Activated CD4-positive, alpha-beta T cell treated with anti-CD3 and anti-CD28 coated beads for 36 hours (primary cell): ENCODE data around the gene EEF2. TPM values are rescaled to one million over a fixed set of nuclear protein-coding genes. Genes with fewer than 3 reads are reported as not detected.

ENCODE experiments used
- ATAC-seq: fragments of 200-7000 bp; cut with Tn5 transposase; one replicate; pipeline ENCODE4 v1.10.0; 2021; ENCODE audit warnings: mild to moderate bottlenecking, moderate library complexity
- CTCF ChIA-PET: fragments of 350-600 bp; sonication (Branson Sonifier 250); formaldehyde crosslinking; loops from one replicate; lab custom pipeline; 2021; ENCODE audit warnings: antibody characterized with exemption; lab: Charles Lee
- POLR2A ChIA-PET: fragments of 350-600 bp; sonication (Branson Sonifier 250); formaldehyde crosslinking; loops from one replicate; lab custom pipeline; 2021; ENCODE audit warnings: antibody characterized with exemption, inconsistent platforms; lab: Charles Lee
- DNase-seq: peaks from one replicate; pipeline ENCODE4 v3.0.0-alpha.2; 2020
- H3K27ac Mint-ChIP-seq: one replicate; pipeline ENCODE4 v1.8.0; 2021; ENCODE audit warnings: mixed read lengths
- H3K27me3 Mint-ChIP-seq: one replicate; pipeline ENCODE4 v1.8.0; 2021; ENCODE audit warnings: mixed read lengths
- H3K36me3 Mint-ChIP-seq: one replicate; pipeline ENCODE4 v1.8.0; 2021; ENCODE audit warnings: low read depth, mixed read lengths
- H3K4me1 Mint-ChIP-seq: one replicate; pipeline ENCODE4 v1.8.0; 2021; ENCODE audit warnings: mixed read lengths
- H3K4me3 Mint-ChIP-seq: one replicate; pipeline ENCODE4 v1.8.0; 2021; ENCODE audit warnings: mild to moderate bottlenecking, moderate library complexity, mixed read lengths
- H3K9me3 Mint-ChIP-seq: one replicate; pipeline ENCODE4 v1.8.0; 2021; ENCODE audit warnings: low read depth, mixed read lengths
- intact Hi-C, 2 experiments: fragments of 100-400 bp; cut with DNase I in 1 of 2; cut with micrococcal nuclease in 1 of 2; formaldehyde crosslinking; loops; one replicate each; pipeline versions ENCODE4 v1.14.2 to v1.15.1; 2022 to 2024; cut with DNase I, micrococcal nuclease
- total RNA-seq, 2 experiments: library from RNA; stranded (reverse); gene quantifications; one replicate each; pipeline ENCODE4 v1.2.3, GENCODE V29; 2021

The EEF2 gene
- total RNA-seq, result 1,000 to 10,000 TPM; 3,116 to 3,255 TPM

GRCh38 chr19:3984908-3985642 is at the start of gene EEF2:
Gene EEF2 (minus strand): TSS chr19:3985463. CDS start chr19:3985380, 83 bp downstream.
- peak within 1 kb of the TSS; percentile 87 for H3K4me3 Mint-ChIP-seq
- intact Hi-C loops, result loop anchor here (1.0 to 10.0 kb wide), 14 partner anchors 14 to 1700 kb away; partner anchors contain the start of genes ZBTB7A (in 2 of the 2), ANKRD24 (in 1 of the 2), APBA3 (in 1 of the 2) and CACTIN (in 1 of the 2)
- H3K4me1 Mint-ChIP-seq, result peaks cover 52% of the 10 kb centered on the region
- H3K27ac Mint-ChIP-seq, result peak within 1 kb of the TSS; percentile 94
- ChIA-PET POLR2A (interaction anchor here (0.6 to 2.8 kb wide), 9 partner anchors 9 to 490 kb away, joined by 3 to 30 read pairs (median 3); partner anchors contain the start of genes DAPK3 and PIAS4), CTCF (interaction anchor here (0.6 to 1.7 kb wide), 10 partner anchors 14 to 360 kb away, joined by 3 to 11 read pairs (median 5); partner anchors contain the start of gene DAPK3)
- peak; percentile 94 for DNase-seq
- H3K27me3 Mint-ChIP-seq, result no peaks in the 10 kb centered on the region
- H3K36me3 Mint-ChIP-seq, result peaks cover 50% of the 10 kb centered on the region
- no peaks in the 10 kb centered on the region for H3K9me3 Mint-ChIP-seq
- ATAC-seq, result peak; percentile 45

- no peak for ATAC-seq
- CTCF ChIA-PET, result interaction anchor here (0.5 kb wide), 1 partner anchor 42 kb away, joined by 4 read pairs; no protein-coding TSS in a partner anchor
- Mint-ChIP-seq H3K27me3 (no peaks in the 10 kb centered on the region), H3K36me3 (peaks cover 4% of the 10 kb centered on the region), H3K4me3 (no peak overlapping the region), H3K9me3 (no peaks in the 10 kb centered on the region), H3K4me1 (no peaks in the 10 kb centered on the region), H3K27ac (no peak overlapping the region)
- POLR2A ChIA-PET, result no interaction called here
- intact Hi-C loops, result no loop called here
- DNase-seq, result no peak
Observed at GRCh38 chr19:4034048-4035017, 49.1 kb upstream of the EEF2 start.

- ATAC-seq (no peak), DNase-seq (no peak)
- intact Hi-C loops, result no loop called here
- Mint-ChIP-seq H3K36me3 (peaks cover 4% of the 10 kb centered on the region), H3K27ac (no peak overlapping the region), H3K4me3 (no peak overlapping the region), H3K27me3 (no peaks in the 10 kb centered on the region), H3K4me1 (no peaks in the 10 kb centered on the region), H3K9me3 (no peaks in the 10 kb centered on the region)
- POLR2A ChIA-PET, result no interaction called here
- CTCF ChIA-PET, result interaction anchor here (0.5 kb wide), 1 partner anchor 43 kb away, joined by 4 read pairs; no protein-coding TSS in a partner anchor
Observed at GRCh38 chr19:4033028-4033956, 48.0 kb upstream of the EEF2 start.

- no peak overlapping the region for H3K4me3 Mint-ChIP-seq
Observed at GRCh38 chr19:4032436-4032835, 47.2 kb upstream of the EEF2 start.

GRCh38 chr19:4031420-4031819 is 46.2 kb upstream of the EEF2 start:
- ChIA-PET CTCF (interaction anchor here (0.7 kb wide), 1 partner anchor 44 kb away, joined by 3 read pairs; no protein-coding TSS in a partner anchor), POLR2A (no interaction called here)
- intact Hi-C loops, result no loop called here
- H3K27me3 Mint-ChIP-seq, result no peaks in the 10 kb centered on the region
- H3K4me3 Mint-ChIP-seq, result no peak overlapping the region
- H3K27ac Mint-ChIP-seq, result no peak overlapping the region
- H3K9me3 Mint-ChIP-seq, result no peaks in the 10 kb centered on the region
- no peaks in the 10 kb centered on the region for H3K4me1 Mint-ChIP-seq
- DNase-seq (no peak), ATAC-seq (no peak)
- peaks cover 9% of the 10 kb centered on the region for H3K36me3 Mint-ChIP-seq

More at GRCh38 chr19:4032436-4032835, 47.2 kb upstream of the EEF2 start:
- intact Hi-C loops, result no loop called here
- no peak for ATAC-seq
- H3K36me3 Mint-ChIP-seq, result peaks cover 3% of the 10 kb centered on the region
- no peak overlapping the region for H3K27ac Mint-ChIP-seq
- no peaks in the 10 kb centered on the region for H3K4me1 Mint-ChIP-seq
- H3K27me3 Mint-ChIP-seq, result no peaks in the 10 kb centered on the region
- no peak for DNase-seq
- ChIA-PET POLR2A (no interaction called here), CTCF (no interaction called here)
- no peaks in the 10 kb centered on the region for H3K9me3 Mint-ChIP-seq

- CTCF ChIA-PET, result no interaction called here
- intact Hi-C loops, result no loop called here
- Mint-ChIP-seq H3K4me3 (no peak overlapping the region), H3K27me3 (no peaks in the 10 kb centered on the region), H3K27ac (no peak overlapping the region), H3K9me3 (no peaks in the 10 kb centered on the region), H3K4me1 (no peaks in the 10 kb centered on the region), H3K36me3 (peaks cover 11% of the 10 kb centered on the region)
- ATAC-seq (no peak), DNase-seq (no peak)
- POLR2A ChIA-PET, result no interaction called here
Observed at GRCh38 chr19:4030981-4031380, 45.7 kb upstream of the EEF2 start.

- Mint-ChIP-seq H3K9me3 (no peaks in the 10 kb centered on the region), H3K4me1 (no peaks in the 10 kb centered on the region), H3K4me3 (no peak overlapping the region), H3K27ac (no peak overlapping the region), H3K27me3 (no peaks in the 10 kb centered on the region), H3K36me3 (peaks cover 11% of the 10 kb centered on the region)
- intact Hi-C loops, result no loop called here
- CTCF ChIA-PET, result no interaction called here
- ATAC-seq, result no peak
- DNase-seq, result no peak
- POLR2A ChIA-PET, result no interaction called here
Observed at GRCh38 chr19:4030552-4030951, 45.3 kb upstream of the EEF2 start.

GRCh38 chr19:4029247-4029614 is 44.0 kb upstream of the EEF2 start:
- Mint-ChIP-seq H3K36me3 (peaks cover 9% of the 10 kb centered on the region), H3K9me3 (no peaks in the 10 kb centered on the region), H3K4me1 (no peaks in the 10 kb centered on the region), H3K27me3 (no peaks in the 10 kb centered on the region), H3K4me3 (no peak overlapping the region), H3K27ac (no peak overlapping the region)
- DNase-seq, result no peak
- intact Hi-C loops, result no loop called here
- no peak for ATAC-seq
- ChIA-PET CTCF (no interaction called here), POLR2A (interaction anchor here (0.9 kb wide), 1 partner anchor 40 kb away, joined by 3 read pairs; no protein-coding TSS in a partner anchor)

- Mint-ChIP-seq H3K27me3 (no peaks in the 10 kb centered on the region), H3K4me1 (no peaks in the 10 kb centered on the region), H3K27ac (no peak overlapping the region), H3K9me3 (no peaks in the 10 kb centered on the region), H3K36me3 (peaks cover 9% of the 10 kb centered on the region), H3K4me3 (no peak overlapping the region)
- DNase-seq, result no peak
- ATAC-seq, result no peak
- ChIA-PET CTCF (interaction anchor here (0.5 kb wide), 1 partner anchor 183 kb away, joined by 3 read pairs; no protein-coding TSS in a partner anchor), POLR2A (interaction anchor here (0.9 kb wide), 1 partner anchor 39 kb away, joined by 3 read pairs; no protein-coding TSS in a partner anchor)
- intact Hi-C loops, result no loop called here
Observed at GRCh38 chr19:4028334-4029246, 43.3 kb upstream of the EEF2 start.

GRCh38 chr19:4027146-4027545 is 41.9 kb upstream of the EEF2 start:
- intact Hi-C loops, result no loop called here
- ChIA-PET POLR2A (no interaction called here), CTCF (no interaction called here)
- no peaks in the 10 kb centered on the region for H3K9me3 Mint-ChIP-seq
- no peak overlapping the region for H3K4me3 Mint-ChIP-seq
- peaks cover 9% of the 10 kb centered on the region for H3K36me3 Mint-ChIP-seq
- DNase-seq, result no peak
- H3K27ac Mint-ChIP-seq, result no peak overlapping the region
- ATAC-seq, result no peak
- H3K4me1 Mint-ChIP-seq, result no peaks in the 10 kb centered on the region
- H3K27me3 Mint-ChIP-seq, result no peaks in the 10 kb centered on the region
